DMS153 (cell line): ENCODE data around the gene FAM174B.

Experiments
- DNase-seq: peaks from one replicate; lab custom pipeline; 2025; lab: John Stamatoyannopoulos, UW

Gene FAM174B

DNA sequence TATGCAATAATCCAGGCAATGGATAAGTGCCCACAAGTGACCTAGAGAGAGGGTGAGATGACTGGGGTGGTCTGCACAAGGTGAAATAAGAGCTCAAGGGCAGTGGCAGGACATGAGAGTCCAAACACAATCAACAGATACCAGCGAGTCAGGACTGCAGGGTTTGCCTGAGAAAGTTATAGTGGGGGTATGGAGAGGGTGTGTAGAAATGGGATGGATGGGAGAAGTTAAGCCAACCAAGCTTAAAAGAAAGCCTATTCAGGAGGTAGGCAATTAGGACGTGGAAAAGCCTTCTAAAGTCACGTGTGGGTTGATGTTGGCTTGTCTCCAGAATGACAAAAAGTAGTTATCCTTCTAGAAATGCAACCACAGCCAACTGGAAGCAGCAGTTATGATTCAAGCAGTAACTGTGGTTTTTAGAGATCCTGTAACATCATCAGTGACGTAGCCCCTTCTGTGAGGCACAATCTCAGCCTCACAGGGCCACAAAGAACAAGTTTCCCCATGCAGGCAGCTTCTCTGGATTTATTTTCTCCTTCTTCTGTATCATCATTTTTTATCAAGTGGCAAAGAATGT lies 56.1 kb downstream of the FAM174B start:
- no peak for DNase-seq

DNA sequence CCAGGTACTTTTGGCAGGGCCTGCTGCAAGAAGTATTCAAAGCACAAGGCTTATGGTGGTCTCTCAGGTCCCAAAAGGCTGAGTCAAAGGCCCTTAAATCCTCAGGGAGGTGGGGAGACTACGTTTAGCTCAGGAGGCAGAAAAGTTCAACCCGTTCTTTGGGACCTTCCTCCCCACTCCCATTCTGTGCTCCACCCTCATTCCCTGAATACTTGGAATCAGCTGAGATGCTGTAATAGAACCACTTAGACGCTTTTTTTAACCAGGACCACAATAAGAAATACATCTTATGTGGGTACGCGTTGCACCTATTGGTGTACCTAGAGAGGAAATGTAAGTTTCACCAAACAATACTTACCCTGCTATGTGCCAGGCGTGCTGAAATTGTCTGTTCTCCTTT lies 58.0 kb downstream of the FAM174B start:
- no peak for DNase-seq

DNA sequence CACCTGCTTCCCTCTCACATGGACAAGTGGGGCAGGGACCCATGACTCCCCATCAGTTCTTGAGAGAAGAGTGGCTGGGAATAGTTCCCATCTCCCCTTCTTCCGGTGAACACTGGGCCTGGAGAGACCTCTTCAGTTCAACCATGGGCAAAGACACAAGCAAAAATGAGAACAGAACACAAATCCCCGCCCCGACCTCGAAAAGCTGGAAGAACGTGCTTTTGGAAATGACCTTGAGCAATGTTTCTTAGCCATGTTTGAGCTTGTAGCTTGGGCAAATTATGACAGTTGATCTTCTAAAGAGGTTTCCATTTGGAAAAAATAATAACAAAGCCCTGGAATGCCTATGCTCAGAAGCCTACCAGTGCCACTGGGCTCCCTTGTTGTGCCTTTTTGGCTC lies 59.0 kb downstream of the FAM174B start:
- DNase-seq, result no peak

DNA sequence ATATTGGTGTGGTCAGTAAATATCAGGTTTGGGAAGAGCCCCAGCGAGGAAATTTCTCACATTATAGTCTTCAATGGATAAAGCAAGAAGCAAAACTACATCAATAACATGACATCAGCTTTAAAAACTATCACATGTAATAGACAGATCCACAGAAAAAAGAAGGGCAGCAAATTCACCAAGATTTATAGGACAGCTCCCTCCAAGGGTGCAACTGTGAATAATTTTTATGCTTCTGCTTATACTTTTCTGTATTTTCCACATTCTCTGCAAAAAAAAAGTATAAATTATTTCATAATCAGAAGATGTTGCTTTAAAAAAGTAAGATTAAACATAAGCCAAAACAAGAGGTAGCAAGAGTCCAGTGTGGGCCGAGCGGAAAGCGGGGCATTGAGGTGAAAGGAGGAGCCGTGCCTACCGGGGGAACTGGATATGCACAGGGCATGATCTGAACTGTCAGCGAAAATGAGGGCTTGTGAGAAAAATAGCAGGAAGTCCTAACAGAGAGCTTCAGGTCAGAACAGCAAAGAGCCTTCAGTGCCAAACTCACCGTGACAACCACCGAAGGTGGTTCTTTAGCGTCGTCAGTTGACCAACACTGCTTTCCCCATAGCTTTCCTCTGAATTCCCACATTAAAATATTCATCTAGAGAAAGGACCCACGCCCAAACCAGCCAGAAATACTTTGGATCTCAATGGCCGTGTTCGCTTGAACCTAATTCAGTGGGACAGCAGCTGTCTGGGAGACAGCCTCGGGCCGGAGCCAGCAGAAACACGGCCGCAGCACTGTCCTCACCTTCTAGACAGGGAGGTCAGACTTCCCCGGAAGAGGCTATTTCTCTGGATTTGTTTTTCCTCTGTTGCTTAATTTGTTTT lies 59.8 kb downstream of the FAM174B start:
- DNase-seq, result no peak

DNA sequence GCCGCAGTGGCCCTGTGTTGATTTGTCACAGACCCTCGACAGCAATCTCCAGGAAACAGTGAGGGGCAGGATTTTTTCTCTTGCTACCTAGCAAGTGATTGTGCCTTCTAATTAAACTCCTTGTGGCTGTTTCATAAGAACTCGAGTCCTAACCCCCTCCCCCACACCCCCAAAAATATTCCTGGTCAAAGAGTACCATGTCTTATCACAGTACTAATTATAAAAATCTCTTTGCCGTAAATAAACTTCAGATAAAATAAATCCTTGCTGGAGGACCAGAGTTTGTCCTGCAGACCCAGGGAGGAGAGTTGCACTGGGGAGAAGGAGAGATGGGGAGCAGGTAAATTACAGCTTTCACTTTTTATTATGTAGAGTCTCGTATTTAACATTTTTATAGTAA lies 64.3 kb downstream of the FAM174B start:
- DNase-seq, result no peak

DNA sequence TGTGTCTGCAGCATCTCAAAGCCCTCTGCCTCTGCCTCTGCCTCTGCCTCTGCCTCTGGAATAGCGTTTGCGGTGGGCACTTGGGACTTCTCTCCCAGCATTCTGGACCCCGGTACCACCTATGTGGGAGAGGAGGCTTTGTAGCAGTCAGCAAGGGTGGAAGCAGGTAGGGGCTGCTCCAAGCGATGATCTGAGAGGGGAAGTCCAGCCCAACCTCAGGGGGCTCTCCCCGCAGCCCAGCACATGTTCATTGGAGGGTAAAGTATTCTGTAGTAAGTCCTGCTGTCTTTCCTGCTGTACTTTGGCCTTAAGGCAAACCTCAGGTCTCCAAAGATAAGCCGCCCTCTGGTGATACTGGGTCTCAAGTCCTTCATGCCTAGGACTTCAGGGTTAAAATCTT lies 68.6 kb downstream of the FAM174B start:
- no peak for DNase-seq

DNA sequence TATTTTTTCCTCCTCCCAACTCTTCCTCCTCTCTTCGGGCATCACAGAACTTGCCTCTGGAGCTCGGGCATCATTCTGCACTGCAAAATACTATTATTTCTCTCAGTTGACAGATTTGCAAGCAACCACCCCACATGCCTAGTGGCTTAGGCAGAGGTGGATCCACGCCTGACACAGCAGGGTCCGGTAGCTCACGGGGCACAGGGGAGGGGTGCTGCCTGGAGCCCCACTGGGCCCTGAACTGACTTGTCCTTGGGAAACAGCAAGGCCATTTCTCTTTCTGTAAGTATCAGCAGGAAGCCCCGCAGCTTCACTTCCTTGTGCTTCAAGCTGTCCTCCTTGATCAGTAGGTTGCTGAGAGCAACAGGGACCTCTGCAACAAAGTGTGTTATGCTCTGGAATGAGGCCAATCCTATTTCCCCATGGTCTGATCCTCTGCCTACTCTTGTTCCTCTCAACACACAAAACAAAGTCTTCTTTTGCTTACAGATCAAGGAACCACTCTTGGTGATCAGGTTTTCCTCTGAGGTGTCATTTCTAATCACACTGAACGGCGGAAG lies 69.1 kb downstream of the FAM174B start:
- no peak for DNase-seq

DNA sequence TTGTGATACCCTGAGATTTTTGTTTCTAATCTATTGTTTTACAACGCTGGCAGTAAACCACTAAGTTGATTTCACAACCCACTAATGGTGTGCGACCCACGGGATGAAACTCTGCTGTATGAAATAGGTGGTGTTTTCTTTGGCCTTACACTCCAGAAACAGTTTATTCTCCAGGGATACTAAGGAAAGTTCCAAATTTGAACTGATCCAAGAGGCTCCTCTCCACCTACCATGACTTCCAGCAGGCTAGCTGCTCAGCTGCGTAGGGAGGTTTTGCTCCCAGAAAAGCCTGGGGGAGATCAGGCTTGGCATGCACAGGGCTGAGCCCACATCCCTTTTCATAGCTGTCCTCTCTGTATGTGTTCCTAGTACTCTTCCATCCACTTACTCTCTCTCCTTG lies 71.5 kb downstream of the FAM174B start:
- no peak for DNase-seq

DNA sequence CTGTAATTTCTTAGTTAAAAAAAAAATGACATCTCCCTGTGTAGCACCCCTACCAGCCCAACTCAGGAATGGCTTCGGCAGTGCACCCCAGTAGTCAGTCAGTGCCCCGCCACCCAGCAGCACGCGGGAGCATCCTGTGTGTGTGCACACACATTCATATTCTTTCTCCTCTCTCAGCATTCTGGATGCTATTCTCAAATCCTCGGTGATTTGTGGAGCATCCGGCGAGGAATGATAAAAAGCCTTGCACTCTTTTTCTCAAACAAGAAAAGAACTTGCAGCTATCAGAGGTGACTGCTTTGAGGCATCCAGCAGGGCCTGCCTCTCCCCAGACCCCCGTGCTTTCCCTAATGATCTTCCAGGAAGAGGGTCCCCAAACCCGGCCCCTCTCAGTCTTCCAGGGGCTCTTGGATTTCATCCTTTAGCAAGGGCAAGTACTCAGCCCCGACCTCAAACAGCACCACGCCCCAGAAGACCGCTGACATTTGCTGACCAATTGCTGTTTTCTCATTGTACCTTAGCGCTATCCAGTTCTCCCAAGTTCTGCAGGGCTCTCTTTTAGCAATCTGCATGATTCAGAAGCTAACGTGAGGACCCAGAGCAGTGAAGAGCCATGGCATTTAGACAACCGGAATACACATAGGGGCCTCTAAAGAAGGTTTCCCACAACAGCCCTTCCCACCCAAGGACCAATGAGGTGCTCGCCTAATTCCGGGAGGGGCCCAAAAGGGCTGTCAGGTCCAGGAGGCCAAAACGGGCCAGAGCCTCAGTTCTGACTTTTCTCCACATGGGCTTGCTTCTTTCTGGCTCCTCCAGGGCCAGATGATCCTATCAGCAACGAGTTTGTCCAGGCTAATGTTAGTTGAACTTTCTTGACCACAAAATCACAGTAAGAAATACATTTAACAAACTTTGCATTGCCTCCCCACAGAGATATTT lies 72.2 kb downstream of the FAM174B start:
- DNase-seq, result no peak

DNA sequence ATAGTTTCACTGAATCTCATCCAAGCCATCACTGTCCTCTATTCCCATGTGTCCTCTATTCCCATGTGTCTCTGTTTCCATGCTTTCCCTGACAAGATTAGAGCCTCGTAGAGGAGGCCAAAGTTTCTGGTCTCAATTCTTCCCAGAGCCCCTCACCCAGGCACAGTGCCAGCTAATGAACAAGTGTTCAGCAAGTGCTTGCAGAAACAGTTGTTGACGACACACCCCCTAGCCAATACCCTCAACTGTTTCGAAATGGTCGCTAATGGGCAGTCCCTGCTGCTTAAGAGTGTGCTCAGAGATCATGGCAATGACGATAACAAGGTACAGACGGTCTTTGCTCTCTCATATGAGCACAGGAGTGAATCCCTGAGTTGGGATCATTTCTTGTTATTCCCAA lies 73.4 kb downstream of the FAM174B start:
- DNase-seq, result no peak

DNA sequence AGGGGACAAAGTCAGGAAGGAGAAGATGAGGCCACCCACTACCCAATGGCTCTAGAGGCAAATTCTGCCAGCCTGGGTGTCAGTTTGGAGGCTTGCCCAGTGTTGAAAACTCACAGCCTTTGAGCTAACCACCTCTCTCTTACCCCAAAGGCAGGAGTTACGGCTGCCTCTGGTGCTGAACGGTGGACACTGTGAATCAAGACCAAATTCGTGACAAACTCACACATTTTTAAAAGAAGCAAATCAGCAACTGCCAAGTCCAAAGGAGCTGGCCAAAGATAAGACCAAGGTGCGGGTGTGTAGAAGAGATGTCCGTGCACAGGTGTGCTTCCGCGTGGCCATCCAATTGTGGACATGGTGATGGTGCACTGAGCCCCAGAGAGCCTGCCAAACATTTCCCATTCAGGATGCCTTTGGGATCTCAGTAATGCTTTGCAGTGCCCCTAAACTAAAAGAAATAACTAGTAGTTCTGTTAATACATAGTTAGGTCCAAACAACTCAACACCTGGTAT lies 74.6 kb downstream of the FAM174B start:
- no peak for DNase-seq

DNA sequence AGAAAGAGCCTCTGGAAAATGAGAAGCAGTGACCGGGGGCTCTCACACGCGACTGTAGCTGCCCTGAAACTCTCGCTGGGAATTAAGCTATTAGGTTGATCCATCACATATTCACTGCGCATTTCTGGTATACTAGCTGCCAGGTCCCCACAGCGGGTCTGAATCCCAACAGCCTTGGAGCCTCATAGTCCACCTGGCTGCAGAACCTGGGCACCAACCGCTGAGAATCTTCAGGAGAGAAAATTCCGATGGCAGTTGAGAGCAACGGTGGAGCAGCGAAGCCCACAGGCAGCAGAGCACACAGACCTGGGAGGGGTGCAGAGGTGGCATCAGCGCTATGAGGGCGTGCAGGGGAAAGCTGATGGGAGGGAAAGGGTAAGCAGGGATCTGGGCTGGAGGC lies 75.1 kb downstream of the FAM174B start:
- DNase-seq, result no peak

DNA sequence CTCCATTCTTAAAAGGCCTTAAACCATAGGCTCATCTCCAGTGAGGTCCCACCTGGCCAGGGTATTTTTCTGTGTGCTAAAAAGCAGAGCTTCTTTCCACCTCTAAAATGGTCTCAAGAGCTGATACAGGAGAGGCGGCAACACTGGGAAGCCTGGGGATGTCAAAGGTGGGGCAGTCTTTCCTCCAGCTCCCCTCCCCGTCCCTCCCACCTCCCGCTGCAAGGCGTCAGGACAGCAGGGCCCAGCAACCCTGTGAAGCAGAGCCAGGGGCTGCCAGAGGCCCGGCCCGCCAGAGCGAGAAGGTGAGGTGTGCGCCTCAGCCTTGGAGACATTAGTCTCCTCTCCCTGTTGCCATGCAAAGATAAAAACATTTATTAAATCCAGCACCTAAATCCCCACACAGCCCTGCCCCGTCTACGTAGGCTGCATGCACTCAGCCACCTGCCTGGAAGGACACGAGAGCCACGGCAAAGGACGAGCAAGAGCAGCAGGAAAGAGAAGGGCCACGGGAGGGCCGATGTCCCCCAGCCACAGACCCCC lies 75.6 kb downstream of the FAM174B start:
- no peak for DNase-seq

DNA sequence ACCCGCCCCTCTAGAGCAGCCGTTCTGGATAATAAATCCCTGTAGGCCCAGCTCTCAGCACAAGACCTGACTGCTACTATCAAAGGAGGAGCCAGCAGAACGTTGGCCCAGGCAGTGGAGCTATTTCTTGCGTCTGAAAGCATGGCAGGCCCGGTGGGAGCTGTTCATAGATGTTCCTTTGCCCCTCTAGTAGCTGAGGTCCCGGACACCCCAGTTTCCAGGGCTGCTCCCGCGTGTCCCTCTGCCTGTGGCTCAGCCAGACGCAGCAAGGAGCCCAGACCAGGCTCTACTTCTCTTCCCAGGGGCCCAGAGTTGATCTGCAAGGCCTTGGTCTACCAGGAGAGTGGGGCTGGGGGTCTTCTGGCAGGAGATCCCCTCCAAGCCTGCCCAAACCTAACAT lies 76.1 kb downstream of the FAM174B start:
- DNase-seq, result no peak

DNA sequence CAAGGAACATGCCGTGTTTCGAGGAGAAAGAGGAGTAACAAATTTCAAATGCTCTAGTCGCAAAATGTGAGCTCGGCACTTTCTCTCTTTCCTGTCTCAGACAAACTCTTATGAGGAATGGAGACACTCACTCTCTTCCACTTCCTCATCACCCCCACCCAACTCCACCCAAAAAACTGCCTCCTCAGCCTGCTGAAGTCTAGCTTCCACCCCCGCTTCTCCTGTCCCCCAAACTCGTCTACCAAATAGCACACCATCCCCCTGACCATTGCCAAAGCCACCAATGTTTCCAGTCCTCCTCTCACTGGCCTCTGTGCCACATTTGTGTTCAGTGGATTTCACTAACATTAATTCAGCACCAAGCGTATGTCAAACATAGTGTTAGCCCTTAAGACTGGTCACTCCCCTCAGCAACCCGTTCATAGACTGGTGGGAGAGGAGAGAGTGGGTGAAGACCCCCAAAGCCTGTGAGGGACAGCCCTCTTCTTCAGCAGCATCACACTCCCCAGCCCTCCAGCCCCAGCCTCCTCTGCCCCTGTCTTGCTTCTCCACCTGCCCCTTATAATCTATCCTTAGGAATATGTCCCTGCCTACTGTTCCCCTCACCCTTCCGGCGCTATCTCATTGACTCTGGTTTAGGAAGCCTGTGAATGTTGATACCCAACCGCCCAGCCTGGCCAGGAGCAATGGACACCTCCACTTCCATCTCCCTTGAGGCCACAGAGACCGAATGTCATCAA lies 77.3 kb downstream of the FAM174B start:
- no peak for DNase-seq

DNA sequence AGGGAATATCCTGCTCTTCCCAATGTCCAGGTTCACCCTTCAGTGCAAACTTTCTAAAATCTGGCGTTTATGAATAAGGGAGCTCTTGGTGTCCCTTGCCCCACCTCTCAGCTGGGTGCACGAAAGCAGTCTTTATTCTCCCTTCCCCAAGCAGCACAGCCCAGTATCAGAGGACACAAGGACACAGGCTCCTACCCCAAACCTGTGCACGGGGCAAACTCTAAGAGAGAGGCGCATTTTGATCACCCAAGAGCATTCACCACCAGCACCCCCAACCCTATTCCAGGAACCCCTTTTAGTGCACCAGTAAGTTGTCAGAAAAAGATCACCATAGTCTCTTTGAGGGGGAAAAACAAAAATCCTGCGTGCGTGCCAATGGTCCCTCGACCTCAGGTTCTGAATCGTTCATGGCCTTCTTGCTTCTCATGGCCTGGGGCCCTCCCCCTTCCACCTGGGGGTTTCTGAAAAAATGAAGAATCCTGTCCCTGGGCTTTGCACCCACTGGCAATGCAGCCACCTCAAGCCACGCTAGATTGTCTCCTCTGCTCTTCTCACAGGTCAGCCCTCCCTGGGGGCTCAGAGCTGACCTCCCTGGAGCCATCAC lies 78.9 kb downstream of the FAM174B start:
- DNase-seq, result no peak

DNA sequence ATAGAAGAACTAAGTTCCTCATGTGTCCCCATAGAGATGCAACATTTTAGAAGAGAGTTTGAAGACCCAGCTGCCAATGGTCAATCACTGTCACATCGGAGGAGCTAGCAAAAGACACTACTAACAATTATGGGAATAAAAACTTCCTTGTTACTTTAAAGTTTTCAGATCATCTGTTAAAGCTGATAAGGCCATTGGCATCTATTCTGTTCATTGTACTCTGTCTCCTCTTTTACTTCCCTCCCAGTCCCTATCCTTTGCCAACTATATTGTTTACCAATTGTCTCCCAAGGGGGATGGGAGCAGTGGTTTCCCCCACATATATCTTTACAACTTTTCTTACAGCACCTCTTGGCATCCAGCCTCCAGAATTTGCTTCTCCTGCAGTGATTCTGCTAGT lies 81.0 kb downstream of the FAM174B start:
- no peak for DNase-seq

DNA sequence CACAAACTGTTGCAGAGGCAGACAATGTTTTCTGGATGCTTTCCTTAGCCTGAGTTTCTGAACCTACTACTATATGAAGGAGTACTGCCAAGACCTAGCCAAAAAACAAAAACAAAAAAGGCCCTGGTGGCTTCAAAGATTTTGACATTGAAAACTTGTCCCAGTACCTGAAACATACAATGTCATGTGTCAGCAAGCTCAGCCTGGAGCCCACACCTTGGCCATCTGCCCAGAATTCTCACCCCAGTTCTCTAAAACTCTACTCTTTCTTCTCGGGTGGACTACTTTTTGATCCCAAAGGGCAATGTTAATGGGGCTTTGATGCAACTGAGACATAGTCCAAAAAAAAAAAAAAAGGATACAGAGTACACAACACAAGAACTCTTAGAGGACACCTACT lies 81.4 kb downstream of the FAM174B start:
- DNase-seq, result no peak

DNA sequence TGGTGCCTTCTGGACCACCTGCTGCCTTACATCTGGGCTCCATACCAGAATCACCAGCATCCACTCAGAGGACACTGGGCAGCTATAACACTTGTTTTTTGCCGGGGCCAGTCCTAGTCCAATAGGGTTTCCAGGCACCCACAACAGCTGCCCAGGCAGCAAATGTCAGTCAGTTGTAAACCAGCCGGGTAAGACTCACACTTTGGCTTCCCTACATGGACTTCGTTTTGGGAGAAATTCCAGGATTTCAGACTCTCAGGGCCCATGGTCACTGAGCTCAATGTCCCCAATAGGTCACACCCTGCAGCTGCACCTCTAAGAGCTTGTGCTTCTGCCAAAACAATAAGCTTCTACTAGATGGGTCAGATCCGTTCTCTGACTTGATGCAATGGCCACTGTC lies 83.8 kb downstream of the FAM174B start:
- no peak for DNase-seq

DNA sequence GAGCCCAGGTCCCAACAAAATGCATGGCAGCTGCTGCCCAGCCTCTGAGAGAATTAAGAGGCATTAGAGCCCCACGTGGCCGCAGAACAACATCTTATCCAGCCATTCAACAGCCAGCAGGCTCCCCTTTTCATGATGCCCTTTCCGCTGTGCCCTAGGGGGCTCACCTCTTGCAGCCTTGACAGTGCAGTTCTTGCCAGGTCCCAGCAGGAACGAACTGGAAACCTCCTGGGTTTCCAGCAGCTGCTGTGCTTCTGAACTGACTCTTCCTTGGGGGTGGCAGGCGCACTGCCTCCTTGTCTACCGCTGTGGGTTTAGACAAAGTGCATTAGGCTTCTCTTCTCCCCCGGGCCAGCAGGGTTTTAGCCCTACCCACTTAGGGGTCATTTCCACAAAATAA lies 85.2 kb downstream of the FAM174B start:
- no peak for DNase-seq

DNA sequence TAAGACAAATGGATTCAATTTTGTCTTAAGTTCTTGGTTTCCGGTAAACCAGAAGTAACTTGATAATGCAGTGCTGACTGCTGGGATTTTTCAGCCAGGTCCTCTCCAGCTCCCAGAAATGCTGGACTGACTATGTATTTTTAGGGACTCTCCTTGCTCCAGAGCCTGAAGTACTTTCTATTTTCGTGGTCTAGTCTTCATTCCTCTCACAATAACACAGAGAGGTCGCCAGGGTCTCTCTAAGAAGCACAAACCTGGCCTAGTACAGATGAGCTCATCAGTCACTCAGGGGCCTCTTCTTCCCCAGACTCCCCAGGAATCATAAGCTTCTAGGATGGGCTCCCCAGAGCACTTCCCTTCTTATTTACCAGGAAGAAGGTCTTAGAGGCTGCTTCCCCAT lies 85.8 kb downstream of the FAM174B start:
- no peak for DNase-seq
